HT-29 (cell line): Measurements from ENCODE around the gene VAV2. TPM values are rescaled to one million over a fixed set of nuclear protein-coding genes. Genes with fewer than 3 reads are reported as not detected.

Source experiments
- DNase-seq: peaks from one replicate; pipeline ENCODE4 v3.0.0-alpha.2; 2015; ENCODE audit warnings: low spot score
- total RNA-seq: library from RNA; depleted of rRNA; stranded (reverse); fragments of >200 nt; shearing (Covaris generic); gene quantifications from 2 replicates; pipeline ENCODE4 v1.2.3, GENCODE V29; 2014

VAV2 gene
- total RNA-seq, 1 experiment from 2014 or later, result 20.3 TPM

- no peak for DNase-seq
Measured at GRCh38 chr9:133875131-133875530, 117.0 kb downstream of the VAV2 start.

GRCh38 chr9:133874659-133875058 is 117.5 kb downstream of the VAV2 start:
- no peak for DNase-seq

- DNase-seq, result peak; percentile 40
Measured at GRCh38 chr9:133874060-133874657, 118.0 kb downstream of the VAV2 start.

- no peak for DNase-seq
Measured at GRCh38 chr9:133873461-133873891, 118.6 kb downstream of the VAV2 start.

DNA sequence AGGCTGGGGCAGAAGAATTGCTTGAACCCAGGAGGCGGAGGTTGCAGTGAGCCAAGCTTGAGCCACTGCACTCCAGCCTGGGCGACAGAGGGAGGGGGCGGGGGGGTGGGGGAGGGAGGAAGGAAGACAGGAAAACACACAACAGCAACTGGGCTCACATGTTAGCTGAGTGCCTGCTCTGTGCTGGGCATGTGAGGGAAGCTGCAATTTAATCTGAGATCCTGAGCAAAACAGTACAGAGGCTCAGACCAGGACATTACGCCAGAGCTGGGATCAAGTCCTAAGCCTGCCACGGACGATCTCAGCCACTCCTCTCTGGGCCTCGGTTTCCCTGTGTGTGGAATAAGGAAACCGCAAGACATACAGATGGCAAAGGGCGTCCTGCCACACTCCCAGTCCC is 119.1 kb downstream of the VAV2 start:
- no peak for DNase-seq

- no peak for DNase-seq
Measured at GRCh38 chr9:133870598-133871595, 121.2 kb downstream of the VAV2 start.

- DNase-seq, result no peak
Measured at GRCh38 chr9:133869674-133870405, 122.3 kb downstream of the VAV2 start.

DNA sequence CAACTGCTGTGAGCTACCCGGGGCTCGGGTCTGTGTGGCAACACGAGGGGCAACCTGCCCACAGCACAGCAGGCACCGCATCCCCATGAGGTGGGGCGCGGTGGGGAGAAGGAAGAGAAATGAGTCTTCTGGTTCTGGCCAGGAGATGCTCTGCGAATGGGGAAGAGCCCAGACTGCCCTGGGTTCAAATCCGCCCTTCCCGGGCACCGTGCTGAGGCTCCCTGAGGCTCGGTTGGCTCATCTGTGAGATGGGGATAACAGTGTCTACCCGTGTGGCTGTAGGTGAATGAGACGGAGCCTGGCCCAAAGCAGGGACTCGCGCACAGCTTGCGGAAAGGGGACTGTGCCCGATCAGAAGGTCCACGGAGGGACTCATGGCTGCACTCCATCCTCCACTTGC is 123.9 kb downstream of the VAV2 start:
- no peak for DNase-seq

DNA sequence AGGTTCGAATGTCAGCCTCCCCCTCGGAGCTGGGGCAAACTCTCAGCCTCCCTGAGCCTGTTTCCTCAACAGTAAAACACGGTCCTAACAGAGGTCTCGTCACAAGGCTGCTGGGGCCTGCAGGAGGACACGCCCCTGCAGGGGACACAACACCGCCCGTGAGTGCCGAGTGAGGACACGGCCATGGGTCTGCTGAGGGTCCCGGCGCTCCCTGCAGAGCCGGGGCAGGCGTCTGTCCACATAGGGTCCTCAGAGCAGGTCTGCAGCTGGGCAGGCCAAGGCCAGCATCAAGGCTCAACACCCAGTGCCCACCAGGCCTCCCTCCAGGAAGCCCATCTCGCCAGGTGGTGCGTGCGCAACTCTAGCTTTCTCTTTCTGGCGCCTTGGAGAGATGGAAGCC is 125.2 kb downstream of the VAV2 start:
- DNase-seq, result no peak

DNA sequence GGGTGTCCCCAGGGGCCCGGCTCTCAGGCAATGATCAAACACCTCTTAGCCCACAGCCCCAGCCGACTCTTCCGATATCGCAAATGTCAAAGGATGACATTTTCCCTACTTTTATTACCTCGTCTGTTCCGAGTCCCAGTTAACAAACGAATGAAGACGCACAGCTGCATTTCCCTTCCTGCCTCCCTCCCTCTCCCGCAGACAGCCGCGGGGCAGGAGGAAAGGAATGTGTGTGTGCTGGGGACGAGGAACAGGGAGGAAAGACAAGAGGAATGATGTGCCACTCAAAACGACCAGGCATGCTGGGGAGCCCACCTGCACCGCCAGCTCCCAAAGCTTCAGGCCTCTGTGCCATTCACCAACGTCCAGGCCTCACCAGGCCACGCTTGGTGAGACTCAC is 128.1 kb downstream of the VAV2 start:
- no peak for DNase-seq

- no peak for DNase-seq
Measured at GRCh38 chr9:133863257-133863592, 128.9 kb downstream of the VAV2 start.

GRCh38 chr9:133862585-133863256 is 129.4 kb downstream of the VAV2 start:
- DNase-seq, result no peak

- no peak for DNase-seq
Measured at GRCh38 chr9:133861692-133862091, 130.4 kb downstream of the VAV2 start.

GRCh38 chr9:133861086-133861485 is 131.0 kb downstream of the VAV2 start:
- no peak for DNase-seq

DNA sequence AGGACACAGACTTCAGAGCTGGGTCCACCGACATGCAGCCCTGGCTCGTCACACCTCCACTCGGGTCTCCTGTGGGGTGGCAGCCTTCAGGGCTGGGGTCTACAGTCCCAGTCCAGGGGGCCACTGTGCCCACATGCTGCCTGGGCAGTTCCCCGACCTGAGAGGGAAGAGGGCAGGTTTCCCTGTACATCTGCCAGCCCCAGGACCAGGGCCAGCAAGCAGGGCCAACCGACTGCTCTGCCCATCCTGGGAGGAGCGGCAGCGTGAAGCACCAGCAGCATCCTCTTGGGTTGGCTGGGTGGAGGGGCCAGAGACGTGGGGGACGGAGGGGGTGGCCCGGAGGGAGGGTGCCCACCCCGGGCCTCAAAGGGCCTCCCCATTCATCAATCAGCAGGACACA is 133.4 kb downstream of the VAV2 start:
- DNase-seq, result no peak

DNA sequence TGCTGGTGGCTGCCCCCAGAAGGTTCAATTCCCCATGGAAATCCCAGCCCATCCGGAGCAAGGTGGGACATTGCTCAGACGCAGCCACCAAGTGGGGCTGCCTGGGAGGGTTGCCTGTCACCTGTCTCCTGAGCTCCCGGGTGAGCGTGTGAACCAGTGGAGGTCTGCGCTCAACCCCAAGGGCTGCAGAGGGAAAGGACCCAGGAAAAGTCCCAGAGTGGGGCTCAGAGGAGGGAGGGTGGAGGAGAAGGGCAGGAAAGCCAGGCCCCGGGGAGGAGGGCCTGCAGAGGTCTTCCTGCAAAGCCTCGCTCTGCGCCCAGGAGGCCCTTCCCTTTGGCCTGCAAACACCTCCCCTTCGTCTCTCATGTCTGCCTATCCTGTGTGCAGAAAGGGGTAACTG is 134.5 kb downstream of the VAV2 start:
- no peak for DNase-seq

- no peak for DNase-seq
Measured at GRCh38 chr9:133856798-133857197, 135.3 kb downstream of the VAV2 start.

- peak; percentile 68 for DNase-seq
Measured at GRCh38 chr9:133855802-133856521, 136.2 kb downstream of the VAV2 start.

GRCh38 chr9:133855371-133855770 is 136.8 kb downstream of the VAV2 start:
- DNase-seq, result no peak

DNA sequence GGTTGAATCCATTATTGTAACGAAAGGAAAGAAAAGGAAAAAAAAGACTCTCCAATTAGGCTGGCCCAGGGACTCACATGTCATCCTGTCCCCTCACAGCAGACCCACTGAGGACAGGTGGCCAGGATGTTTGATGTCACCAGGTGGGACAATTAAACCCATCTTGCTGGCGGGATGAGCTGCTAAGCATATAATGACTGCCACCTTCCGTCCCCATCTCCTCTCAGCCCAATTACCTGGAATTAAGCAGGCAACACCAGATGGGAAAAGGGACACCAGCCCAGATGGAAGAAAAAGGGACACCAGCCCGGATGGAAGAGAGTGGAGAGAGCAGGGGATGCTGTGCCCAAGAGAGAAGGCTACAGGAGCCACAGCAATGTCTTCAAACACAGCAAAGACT is 137.4 kb downstream of the VAV2 start:
- DNase-seq, result no peak

GRCh38 chr9:133854048-133854447 is 138.1 kb downstream of the VAV2 start:
- DNase-seq, result no peak
